ENCODE data around the gene CD300LF. TPM values are rescaled to one million over a fixed set of nuclear protein-coding genes. Genes with fewer than 3 reads are reported as not detected.

Gene CD300LF
- total RNA-seq, 1 donor from 2014 or later = not detected

DNA sequence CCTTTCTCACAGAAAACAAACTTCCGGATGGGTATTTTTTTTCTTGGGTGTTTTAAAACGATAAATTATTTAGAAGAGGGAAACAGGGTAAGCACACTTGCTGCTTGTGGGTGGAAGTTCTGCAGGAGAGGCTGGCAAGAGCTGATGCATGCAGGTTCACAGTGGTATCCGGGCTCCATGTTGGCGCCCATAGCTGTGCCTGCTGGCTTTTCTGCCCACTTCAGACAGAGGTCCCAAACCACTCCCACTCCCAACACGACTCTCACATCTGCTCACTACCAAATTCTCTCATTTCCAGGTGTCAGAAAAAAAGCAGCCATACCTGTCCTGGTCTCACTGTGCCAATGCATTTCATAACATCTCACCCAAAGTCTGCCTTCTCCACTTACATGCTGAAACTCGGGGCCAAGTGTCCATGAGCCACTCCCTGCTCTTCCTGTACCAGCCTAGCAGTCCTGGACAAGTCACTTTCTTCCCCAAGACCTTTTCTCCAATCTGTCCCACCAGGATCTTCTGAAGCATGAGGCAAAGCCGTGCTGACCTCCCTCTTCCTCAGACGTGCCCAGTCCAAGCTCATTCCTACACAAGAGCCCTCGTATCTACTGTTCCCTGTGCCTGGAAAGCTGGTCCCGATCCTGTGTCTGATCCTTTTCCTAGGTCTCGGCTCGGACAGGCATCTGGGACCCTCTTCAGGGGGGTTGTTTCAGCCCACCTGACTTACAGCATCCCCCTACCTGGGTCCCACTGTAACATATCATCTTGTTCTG is 1.5 kb downstream of the CD300LF start:
- no peaks in the 10 kb centered on the region for H3K4me1 Mint-ChIP-seq (ENCODE audit: low read depth)
- H3K9me3 Mint-ChIP-seq (ENCODE audit: low read depth) = no peaks in the 10 kb centered on the region
- no peaks in the 10 kb centered on the region for H3K36me3 Mint-ChIP-seq (ENCODE audit: low read depth)
- peaks cover 42% of the 10 kb centered on the region for H3K27me3 Mint-ChIP-seq (ENCODE audit: low read depth)
- TF ChIP-seq, protein P1, sequence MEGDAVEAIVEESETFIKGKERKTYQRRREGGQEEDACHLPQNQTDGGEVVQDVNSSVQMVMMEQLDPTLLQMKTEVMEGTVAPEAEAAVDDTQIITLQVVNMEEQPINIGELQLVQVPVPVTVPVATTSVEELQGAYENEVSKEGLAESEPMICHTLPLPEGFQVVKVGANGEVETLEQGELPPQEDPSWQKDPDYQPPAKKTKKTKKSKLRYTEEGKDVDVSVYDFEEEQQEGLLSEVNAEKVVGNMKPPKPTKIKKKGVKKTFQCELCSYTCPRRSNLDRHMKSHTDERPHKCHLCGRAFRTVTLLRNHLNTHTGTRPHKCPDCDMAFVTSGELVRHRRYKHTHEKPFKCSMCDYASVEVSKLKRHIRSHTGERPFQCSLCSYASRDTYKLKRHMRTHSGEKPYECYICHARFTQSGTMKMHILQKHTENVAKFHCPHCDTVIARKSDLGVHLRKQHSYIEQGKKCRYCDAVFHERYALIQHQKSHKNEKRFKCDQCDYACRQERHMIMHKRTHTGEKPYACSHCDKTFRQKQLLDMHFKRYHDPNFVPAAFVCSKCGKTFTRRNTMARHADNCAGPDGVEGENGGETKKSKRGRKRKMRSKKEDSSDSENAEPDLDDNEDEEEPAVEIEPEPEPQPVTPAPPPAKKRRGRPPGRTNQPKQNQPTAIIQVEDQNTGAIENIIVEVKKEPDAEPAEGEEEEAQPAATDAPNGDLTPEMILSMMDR (IDR thresholded peaks at IDR 0.05) = no peak
- H3K27ac Mint-ChIP-seq (ENCODE audit: unreplicated experiment) = no peak overlapping the region
- H3K4me3 Mint-ChIP-seq (ENCODE audit: unreplicated experiment) = no peak overlapping the region
- DNase-seq (ENCODE audit: low spot score) = no peak

DNA sequence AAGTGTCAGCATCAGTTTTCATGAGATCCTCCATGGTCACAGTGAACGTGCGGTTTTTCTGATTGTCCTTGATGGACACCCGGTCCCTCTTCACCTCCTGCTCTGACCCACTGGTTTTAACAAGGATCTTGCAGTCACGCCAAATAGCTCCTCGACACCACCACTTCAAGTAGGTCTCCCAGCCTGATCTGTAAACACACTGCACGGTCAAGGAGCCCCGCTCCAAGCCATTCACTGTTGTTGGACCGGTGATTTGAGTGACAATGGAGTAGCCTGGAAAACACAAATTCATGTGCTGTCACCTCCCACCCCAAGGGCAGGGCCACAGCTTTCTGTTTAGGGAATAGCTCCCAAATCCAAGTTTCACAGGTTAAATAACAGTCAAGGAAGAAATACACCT is 8.2 kb downstream of the CD300LF start:
- no peaks in the 10 kb centered on the region for H3K36me3 Mint-ChIP-seq (ENCODE audit: low read depth)
- H3K9me3 Mint-ChIP-seq (ENCODE audit: low read depth) = no peaks in the 10 kb centered on the region
- TF ChIP-seq, protein P1 (IDR thresholded peaks at IDR 0.05) = no peak
- peaks cover 36% of the 10 kb centered on the region for H3K27me3 Mint-ChIP-seq (ENCODE audit: low read depth)
- H3K4me1 Mint-ChIP-seq (ENCODE audit: low read depth) = no peaks in the 10 kb centered on the region
- H3K4me3 Mint-ChIP-seq (ENCODE audit: unreplicated experiment) = no peak overlapping the region
- no peak overlapping the region for H3K27ac Mint-ChIP-seq (ENCODE audit: unreplicated experiment)
- no peak for DNase-seq (ENCODE audit: low spot score)

DNA sequence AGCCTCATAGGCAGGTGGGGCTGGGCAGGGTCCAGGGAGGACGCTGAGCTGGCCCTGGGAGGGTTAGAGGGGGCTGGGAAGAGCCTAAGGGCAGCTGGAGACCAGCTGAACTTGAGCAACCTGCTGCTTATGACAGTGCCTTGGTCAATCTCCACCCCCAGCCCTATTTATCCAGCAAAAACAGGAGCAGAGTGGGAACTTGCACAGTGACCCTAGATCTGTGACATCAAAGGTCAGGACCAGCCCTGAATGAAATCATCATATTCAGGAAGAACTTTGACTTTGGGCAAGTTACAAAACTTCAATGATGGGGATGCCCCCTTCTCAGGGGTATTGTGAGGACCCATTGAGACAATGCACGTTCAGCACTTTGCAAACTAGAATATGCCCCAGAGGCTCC is 9.4 kb downstream of the CD300LF start:
- H3K9me3 Mint-ChIP-seq (ENCODE audit: low read depth) = no peaks in the 10 kb centered on the region
- H3K27me3 Mint-ChIP-seq (ENCODE audit: low read depth) = peaks cover 39% of the 10 kb centered on the region
- DNase-seq (ENCODE audit: low spot score) = no peak
- H3K36me3 Mint-ChIP-seq (ENCODE audit: low read depth) = no peaks in the 10 kb centered on the region
- no peak overlapping the region for H3K4me3 Mint-ChIP-seq (ENCODE audit: unreplicated experiment)
- no peaks in the 10 kb centered on the region for H3K4me1 Mint-ChIP-seq (ENCODE audit: low read depth)
- no peak overlapping the region for H3K27ac Mint-ChIP-seq (ENCODE audit: unreplicated experiment)
- TF ChIP-seq, protein P1 (IDR thresholded peaks at IDR 0.05) = no peak

DNA sequence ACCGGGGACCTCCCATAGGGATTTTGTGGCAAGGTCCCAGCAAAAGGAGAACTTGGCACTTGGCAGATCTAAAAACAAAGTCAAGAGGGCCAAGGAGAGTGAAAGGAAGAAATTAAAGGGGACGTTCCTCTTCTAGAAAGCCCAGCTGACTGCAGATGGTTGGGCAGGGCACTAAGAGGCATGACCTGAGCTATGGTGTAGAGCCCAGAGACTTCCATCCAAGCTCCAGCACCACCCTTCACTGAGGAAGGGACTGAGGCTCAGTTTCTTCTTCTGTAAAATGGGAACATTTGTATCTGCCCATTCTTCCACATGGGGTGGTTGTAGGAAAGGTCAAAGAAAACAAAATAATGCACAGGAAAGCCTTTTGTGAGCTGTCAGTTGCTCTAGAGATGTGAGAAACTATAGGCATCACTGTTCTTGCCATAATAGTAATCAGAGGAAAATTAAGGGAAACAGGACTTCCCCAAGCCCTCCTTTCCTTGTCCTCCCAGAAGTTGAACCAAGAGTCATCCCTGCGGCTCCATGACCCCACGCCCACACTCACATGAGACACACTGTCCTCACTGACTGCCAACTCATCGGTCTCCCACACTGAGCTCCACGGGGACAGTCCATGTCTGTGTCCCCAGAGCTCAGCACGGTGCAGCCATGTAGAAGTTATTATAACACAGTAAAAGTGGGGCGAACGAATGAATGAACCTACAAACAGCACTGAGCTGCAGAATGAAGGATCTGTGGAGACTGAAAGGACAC is 10.4 kb downstream of the CD300LF start:
- Mint-ChIP-seq H3K9me3 (ENCODE audit: low read depth) (no peaks in the 10 kb centered on the region), H3K27ac (ENCODE audit: unreplicated experiment) (no peak overlapping the region), H3K4me3 (ENCODE audit: unreplicated experiment) (no peak overlapping the region), H3K27me3 (ENCODE audit: low read depth) (peaks cover 46% of the 10 kb centered on the region), H3K4me1 (ENCODE audit: low read depth) (no peaks in the 10 kb centered on the region), H3K36me3 (ENCODE audit: low read depth) (no peaks in the 10 kb centered on the region)
- no peak for DNase-seq (ENCODE audit: low spot score)
- TF ChIP-seq, protein P1 (IDR thresholded peaks at IDR 0.05) = no peak

- H3K4me3 Mint-ChIP-seq (ENCODE audit: unreplicated experiment) = no peak overlapping the region
- no peaks in the 10 kb centered on the region for H3K9me3 Mint-ChIP-seq (ENCODE audit: low read depth)
- H3K27ac Mint-ChIP-seq (ENCODE audit: unreplicated experiment) = no peak overlapping the region
- H3K4me1 Mint-ChIP-seq (ENCODE audit: low read depth) = no peaks in the 10 kb centered on the region
- no peaks in the 10 kb centered on the region for H3K36me3 Mint-ChIP-seq (ENCODE audit: low read depth)
- TF ChIP-seq, protein P1 (IDR thresholded peaks at IDR 0.05) = no peak
- peaks cover 49% of the 10 kb centered on the region for H3K27me3 Mint-ChIP-seq (ENCODE audit: low read depth)
- no peak for DNase-seq (ENCODE audit: low spot score)
These were observed 13.5 kb downstream of the CD300LF start for GRCh38 chr17:74699236-74699635.
